Measurements from ENCODE around the gene SUMF1. TPM values are rescaled to one million over a fixed set of nuclear protein-coding genes. Genes with fewer than 3 reads are reported as not detected.

Gene SUMF1
- total and polyA plus RNA-seq, 8 donors = 5.3 to 170 (median 39.9) TPM

GRCh38 chr3:4410606-4411005 is 56.5 kb downstream of the SUMF1 start:
- Histone ChIP-seq H3K9me3 (no peaks in the 10 kb centered on the region), H3K36me3 (peaks cover 0 to 51% (median 37%) of the 10 kb centered on the region in 4 donors), H3K4me1 (peaks cover 0 to 13% (median 3%) of the 10 kb centered on the region in 4 donors), H3K4me3 (no peak overlapping the region), H3K27me3 (no peaks in the 10 kb centered on the region), H3K27ac (no peak overlapping the region)
- TF ChIP-seq POLR2A (IDR thresholded peaks at IDR 0.05) = no peak
- TF ChIP-seq, protein P1, sequence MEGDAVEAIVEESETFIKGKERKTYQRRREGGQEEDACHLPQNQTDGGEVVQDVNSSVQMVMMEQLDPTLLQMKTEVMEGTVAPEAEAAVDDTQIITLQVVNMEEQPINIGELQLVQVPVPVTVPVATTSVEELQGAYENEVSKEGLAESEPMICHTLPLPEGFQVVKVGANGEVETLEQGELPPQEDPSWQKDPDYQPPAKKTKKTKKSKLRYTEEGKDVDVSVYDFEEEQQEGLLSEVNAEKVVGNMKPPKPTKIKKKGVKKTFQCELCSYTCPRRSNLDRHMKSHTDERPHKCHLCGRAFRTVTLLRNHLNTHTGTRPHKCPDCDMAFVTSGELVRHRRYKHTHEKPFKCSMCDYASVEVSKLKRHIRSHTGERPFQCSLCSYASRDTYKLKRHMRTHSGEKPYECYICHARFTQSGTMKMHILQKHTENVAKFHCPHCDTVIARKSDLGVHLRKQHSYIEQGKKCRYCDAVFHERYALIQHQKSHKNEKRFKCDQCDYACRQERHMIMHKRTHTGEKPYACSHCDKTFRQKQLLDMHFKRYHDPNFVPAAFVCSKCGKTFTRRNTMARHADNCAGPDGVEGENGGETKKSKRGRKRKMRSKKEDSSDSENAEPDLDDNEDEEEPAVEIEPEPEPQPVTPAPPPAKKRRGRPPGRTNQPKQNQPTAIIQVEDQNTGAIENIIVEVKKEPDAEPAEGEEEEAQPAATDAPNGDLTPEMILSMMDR (IDR thresholded peaks at IDR 0.05) = no peak
- no peak for TF ChIP-seq POLR2AphosphoS5 (IDR thresholded peaks at IDR 0.05)
- TF ChIP-seq EP300 (IDR thresholded peaks at IDR 0.05) = no peak
- no peak for DNase-seq
- WGBS, 5 donors = 87 to 93% (median 89%) methylated on average over 4 of the region's 4 CpGs
- intact Hi-C loops (cut with DNase I; ENCODE audit: low total_unique reads) = no loop called here

DNA sequence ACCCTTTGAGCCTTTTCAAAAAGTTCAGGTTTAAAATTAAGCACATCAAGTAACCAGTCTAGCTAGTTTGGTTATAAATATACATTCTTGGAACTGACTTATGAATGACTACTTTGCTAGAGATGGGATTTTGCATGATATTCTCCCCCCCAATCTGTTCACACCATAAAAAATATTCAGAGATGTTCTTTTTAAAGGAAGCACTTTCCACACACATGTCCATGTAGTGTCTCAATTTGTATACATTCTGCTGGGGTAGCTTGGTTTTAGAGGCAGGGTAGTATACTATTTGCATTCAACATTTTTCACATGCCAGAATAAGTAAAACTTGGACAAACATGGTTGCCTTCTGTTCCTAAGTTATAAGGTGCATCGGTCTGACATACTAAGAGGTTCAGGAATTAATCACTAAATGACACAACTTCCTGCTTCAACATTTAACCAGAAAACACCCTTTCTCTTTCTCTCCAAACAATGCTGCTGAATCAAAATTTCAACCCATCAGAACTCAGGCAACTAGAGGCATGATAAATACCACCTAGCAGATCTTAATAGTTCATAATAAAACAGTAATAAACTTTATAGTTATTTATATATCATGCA is 57.0 kb downstream of the SUMF1 start:
- no peak for DNase-seq
- H3K4me3 ChIP-seq = no peak overlapping the region
- H3K27me3 ChIP-seq = no peaks in the 10 kb centered on the region
- WGBS, 5 donors = 35 to 52% (median 45%) methylated on average over 1 of the region's 1 CpG
- no peaks in the 10 kb centered on the region for H3K9me3 ChIP-seq
- intact Hi-C loops (cut with DNase I; ENCODE audit: low total_unique reads) = no loop called here
- TF ChIP-seq EP300 (IDR thresholded peaks at IDR 0.05) (no peak), POLR2AphosphoS5 (IDR thresholded peaks at IDR 0.05) (no peak), POLR2A (IDR thresholded peaks at IDR 0.05) (no peak)
- TF ChIP-seq, protein P1 (IDR thresholded peaks at IDR 0.05) = no peak
- H3K36me3 ChIP-seq = peaks cover 0 to 51% (median 37%) of the 10 kb centered on the region in 4 donors
- peaks cover 0 to 13% (median 3%) of the 10 kb centered on the region in 4 donors for H3K4me1 ChIP-seq
- H3K27ac ChIP-seq = no peak overlapping the region

DNA sequence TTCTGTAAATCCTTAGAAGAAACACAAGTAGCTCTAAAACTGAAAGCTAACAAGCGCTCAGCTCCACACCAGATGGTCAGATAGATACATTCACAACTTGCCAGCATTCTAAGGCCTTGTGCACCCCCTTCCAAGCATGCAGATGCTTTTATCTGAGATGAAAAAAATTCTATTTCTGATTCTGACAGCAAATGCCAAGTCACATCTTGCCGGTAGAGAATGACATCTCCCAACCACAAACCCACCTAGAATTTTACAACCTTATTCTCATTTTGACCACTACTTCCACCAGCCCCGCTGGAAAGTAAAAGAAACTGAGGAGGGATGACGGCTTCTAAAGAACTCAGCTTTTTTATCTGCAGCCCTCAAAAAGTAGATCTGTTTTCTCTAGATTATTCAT is 57.7 kb downstream of the SUMF1 start:
- 72 to 82% (median 74%) methylated on average over 4 of the region's 4 CpGs for WGBS, 5 donors
- intact Hi-C loops (cut with DNase I; ENCODE audit: low total_unique reads) = no loop called here
- Histone ChIP-seq H3K4me1 (peaks cover 0 to 13% (median 3%) of the 10 kb centered on the region in 4 donors), H3K9me3 (no peaks in the 10 kb centered on the region), H3K27me3 (no peaks in the 10 kb centered on the region), H3K27ac (no peak overlapping the region), H3K4me3 (no peak overlapping the region), H3K36me3 (peaks cover 0 to 53% (median 39%) of the 10 kb centered on the region in 4 donors)
- TF ChIP-seq POLR2AphosphoS5 (IDR thresholded peaks at IDR 0.05) = no peak
- no peak for TF ChIP-seq POLR2A (IDR thresholded peaks at IDR 0.05)
- TF ChIP-seq, protein P1 (IDR thresholded peaks at IDR 0.05) = no peak
- no peak for TF ChIP-seq EP300 (IDR thresholded peaks at IDR 0.05)
- DNase-seq = no peak

DNA sequence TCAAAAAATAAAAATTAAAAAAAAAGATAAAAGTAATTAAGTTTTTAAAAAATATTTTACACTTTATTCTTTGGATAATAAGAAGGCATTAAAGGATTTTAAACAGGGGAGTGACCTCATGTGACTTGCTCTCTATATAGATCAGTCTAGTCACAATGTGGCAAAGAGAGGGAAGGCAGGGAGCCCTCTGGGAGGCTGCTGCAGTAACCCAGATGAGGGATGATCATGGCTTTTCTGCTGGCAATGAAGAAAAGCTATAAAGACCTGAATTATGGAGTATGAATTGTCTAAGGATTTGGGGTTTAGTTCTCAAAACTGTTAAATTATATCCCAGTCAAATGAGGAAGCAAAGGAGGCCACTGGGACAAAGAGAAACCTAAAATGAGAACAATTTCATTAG is 58.1 kb downstream of the SUMF1 start:
- intact Hi-C loops (cut with DNase I; ENCODE audit: low total_unique reads) = no loop called here
- H3K9me3 ChIP-seq = no peaks in the 10 kb centered on the region
- TF ChIP-seq, protein P1 (IDR thresholded peaks at IDR 0.05) = no peak
- TF ChIP-seq POLR2A (IDR thresholded peaks at IDR 0.05) (no peak), POLR2AphosphoS5 (IDR thresholded peaks at IDR 0.05) (no peak), EP300 (IDR thresholded peaks at IDR 0.05) (no peak)
- DNase-seq = no peak
- peaks cover 0 to 50% (median 40%) of the 10 kb centered on the region in 4 donors for H3K36me3 ChIP-seq
- peaks cover 0 to 13% (median 3%) of the 10 kb centered on the region in 4 donors for H3K4me1 ChIP-seq
- H3K27ac ChIP-seq = no peak overlapping the region
- H3K4me3 ChIP-seq = no peak overlapping the region
- H3K27me3 ChIP-seq = no peaks in the 10 kb centered on the region

Data from stomach (tissue), 9 donors.